Measurements from ENCODE around the gene NOX4. TPM values are rescaled to one million over a fixed set of nuclear protein-coding genes. Genes with fewer than 3 reads are reported as not detected.

Gene NOX4
- total RNA-seq, 2 experiments from 2014 or later, result not detected

DNA sequence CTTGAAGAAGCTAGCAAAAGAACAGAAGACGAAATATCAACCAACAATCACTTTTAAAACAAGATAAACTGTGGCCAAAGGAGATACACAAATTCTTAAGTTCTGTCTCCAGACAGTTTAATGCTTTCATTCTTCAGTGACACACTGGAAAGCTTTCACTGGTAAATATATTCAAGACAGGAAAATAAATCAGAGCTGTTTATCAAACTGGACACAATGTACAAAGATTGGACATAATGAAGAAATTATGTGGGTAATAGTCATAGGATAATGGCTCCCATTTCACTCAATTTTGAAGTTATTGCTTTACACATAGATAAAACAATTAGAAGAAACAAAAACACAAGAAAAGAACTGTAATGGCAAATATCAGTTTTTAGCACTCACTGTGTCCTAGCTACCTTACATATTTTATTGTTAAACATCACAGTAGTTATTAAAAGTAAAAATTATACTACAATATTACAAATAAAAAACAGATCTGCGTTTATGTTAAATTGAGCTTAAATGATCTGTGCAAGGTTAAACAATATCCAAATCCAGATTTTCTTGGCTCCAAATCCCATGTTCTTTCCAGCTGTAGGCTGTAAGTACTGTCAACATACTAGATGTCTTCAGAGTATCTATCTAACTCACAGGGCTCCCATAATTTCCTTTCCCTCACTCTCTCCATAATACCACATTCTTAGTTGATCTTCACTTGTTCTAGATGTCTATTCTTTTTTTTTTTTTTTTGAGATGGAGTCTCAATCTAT lies 38.6 kb upstream of the NOX4 start:
- Mint-ChIP-seq H3K9me3 (peaks cover 1% of the 10 kb centered on the region), H3K27ac (no peak overlapping the region), H3K27me3 (no peaks in the 10 kb centered on the region), H3K4me1 (ENCODE audit: low read depth) (no peaks in the 10 kb centered on the region), H3K36me3 (ENCODE audit: low read depth) (no peaks in the 10 kb centered on the region), H3K4me3 (no peak overlapping the region)
- TF ChIP-seq, protein P1, sequence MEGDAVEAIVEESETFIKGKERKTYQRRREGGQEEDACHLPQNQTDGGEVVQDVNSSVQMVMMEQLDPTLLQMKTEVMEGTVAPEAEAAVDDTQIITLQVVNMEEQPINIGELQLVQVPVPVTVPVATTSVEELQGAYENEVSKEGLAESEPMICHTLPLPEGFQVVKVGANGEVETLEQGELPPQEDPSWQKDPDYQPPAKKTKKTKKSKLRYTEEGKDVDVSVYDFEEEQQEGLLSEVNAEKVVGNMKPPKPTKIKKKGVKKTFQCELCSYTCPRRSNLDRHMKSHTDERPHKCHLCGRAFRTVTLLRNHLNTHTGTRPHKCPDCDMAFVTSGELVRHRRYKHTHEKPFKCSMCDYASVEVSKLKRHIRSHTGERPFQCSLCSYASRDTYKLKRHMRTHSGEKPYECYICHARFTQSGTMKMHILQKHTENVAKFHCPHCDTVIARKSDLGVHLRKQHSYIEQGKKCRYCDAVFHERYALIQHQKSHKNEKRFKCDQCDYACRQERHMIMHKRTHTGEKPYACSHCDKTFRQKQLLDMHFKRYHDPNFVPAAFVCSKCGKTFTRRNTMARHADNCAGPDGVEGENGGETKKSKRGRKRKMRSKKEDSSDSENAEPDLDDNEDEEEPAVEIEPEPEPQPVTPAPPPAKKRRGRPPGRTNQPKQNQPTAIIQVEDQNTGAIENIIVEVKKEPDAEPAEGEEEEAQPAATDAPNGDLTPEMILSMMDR (IDR thresholded peaks at IDR 0.05), result no peak
- CTCF ChIA-PET, result no interaction called here
- POLR2A ChIA-PET, result no interaction called here
- intact Hi-C loops (cut with micrococcal nuclease), result no loop called here
- ATAC-seq (no peak), DNase-seq (no peak)

DNA sequence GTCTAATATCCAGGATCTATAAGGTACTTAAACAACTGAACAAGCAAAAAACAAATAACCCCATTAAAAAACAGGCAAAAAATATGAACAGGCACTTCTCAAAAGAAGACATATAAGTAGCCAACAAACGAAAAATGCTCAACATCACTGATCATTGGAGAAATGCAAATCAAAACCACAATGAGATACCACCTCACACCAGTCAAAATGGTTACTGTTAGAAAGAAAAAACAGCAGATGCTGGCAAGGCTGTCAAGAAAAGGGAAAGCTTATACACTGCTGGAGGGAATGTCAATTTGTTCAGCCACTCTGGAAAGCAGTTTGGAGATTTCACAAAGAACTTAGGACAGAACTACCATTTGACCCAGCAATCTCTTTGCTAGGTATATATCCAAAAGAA lies 30.6 kb upstream of the NOX4 start:
- ATAC-seq (no peak), DNase-seq (no peak)
- Mint-ChIP-seq H3K27ac (no peak overlapping the region), H3K27me3 (no peaks in the 10 kb centered on the region), H3K36me3 (ENCODE audit: low read depth) (no peaks in the 10 kb centered on the region), H3K9me3 (no peaks in the 10 kb centered on the region), H3K4me3 (no peak overlapping the region), H3K4me1 (ENCODE audit: low read depth) (no peaks in the 10 kb centered on the region)
- CTCF ChIA-PET, result no interaction called here
- intact Hi-C loops (cut with micrococcal nuclease), result no loop called here
- TF ChIP-seq, protein P1 (IDR thresholded peaks at IDR 0.05), result no peak
- POLR2A ChIA-PET, result no interaction called here

DNA sequence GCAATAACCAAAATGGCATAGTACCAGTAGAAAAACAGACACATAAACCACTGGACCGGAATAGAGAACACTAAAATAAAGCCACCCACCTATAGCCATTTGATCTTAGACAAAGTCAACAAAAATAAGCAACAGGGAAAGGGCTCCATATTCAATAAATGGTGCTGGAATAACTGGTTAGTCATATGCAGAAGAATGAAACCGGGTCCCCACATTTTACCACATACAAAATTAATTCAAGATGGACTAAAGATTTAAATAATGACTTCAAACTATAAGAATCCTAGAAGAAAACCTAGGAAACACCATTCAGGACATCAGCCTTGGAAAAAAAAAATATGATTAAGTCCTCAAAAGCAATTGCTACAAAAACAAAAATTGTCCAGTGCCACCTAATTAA lies 30.1 kb upstream of the NOX4 start:
- TF ChIP-seq, protein P1 (IDR thresholded peaks at IDR 0.05), result no peak
- DNase-seq (no peak), ATAC-seq (no peak)
- H3K27ac Mint-ChIP-seq, result no peak overlapping the region
- no peaks in the 10 kb centered on the region for H3K4me1 Mint-ChIP-seq (ENCODE audit: low read depth)
- CTCF ChIA-PET, result no interaction called here
- POLR2A ChIA-PET, result no interaction called here
- H3K4me3 Mint-ChIP-seq, result no peak overlapping the region
- H3K36me3 Mint-ChIP-seq (ENCODE audit: low read depth), result no peaks in the 10 kb centered on the region
- no peaks in the 10 kb centered on the region for H3K9me3 Mint-ChIP-seq
- intact Hi-C loops (cut with micrococcal nuclease), result no loop called here
- H3K27me3 Mint-ChIP-seq, result no peaks in the 10 kb centered on the region

- H3K4me1 Mint-ChIP-seq (ENCODE audit: low read depth), result no peaks in the 10 kb centered on the region
- TF ChIP-seq, protein P1 (IDR thresholded peaks at IDR 0.05), result no peak
- no peak overlapping the region for H3K27ac Mint-ChIP-seq
- POLR2A ChIA-PET, result no interaction called here
- H3K36me3 Mint-ChIP-seq (ENCODE audit: low read depth), result no peaks in the 10 kb centered on the region
- CTCF ChIA-PET, result no interaction called here
- intact Hi-C loops (cut with micrococcal nuclease), result no loop called here
- H3K9me3 Mint-ChIP-seq, result peaks cover 2% of the 10 kb centered on the region
- H3K4me3 Mint-ChIP-seq, result no peak overlapping the region
- no peak for ATAC-seq
- DNase-seq, result no peak
- no peaks in the 10 kb centered on the region for H3K27me3 Mint-ChIP-seq
These were observed 25.3 kb upstream of the NOX4 start for GRCh38 chr11:89516496-89516895.

DNA sequence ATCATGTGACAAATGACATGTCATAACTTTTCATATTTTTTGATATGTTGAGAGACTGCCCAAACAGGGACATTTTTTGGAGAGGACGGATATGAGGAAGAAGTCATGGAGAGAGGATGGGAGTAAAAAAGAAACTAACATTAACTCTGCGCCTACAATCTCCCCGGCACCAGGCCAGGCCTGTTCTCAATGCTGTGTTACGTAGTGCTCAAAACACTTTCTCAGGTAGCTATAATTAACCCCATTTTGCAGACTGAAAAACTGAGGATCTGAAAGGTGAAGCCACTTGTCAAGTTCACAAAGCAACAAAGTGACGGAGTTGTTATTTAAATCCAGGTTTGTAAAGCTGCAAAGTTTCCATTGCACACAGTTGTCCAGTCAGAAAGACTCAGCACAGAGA lies 17.4 kb upstream of the NOX4 start:
- POLR2A ChIA-PET, result no interaction called here

More for the DNA sequence above, 17.4 kb upstream of the NOX4 start:
- Mint-ChIP-seq H3K27ac (no peak overlapping the region), H3K4me3 (no peak overlapping the region), H3K4me1 (ENCODE audit: low read depth) (no peaks in the 10 kb centered on the region), H3K9me3 (peaks cover 2% of the 10 kb centered on the region), H3K36me3 (ENCODE audit: low read depth) (no peaks in the 10 kb centered on the region), H3K27me3 (no peaks in the 10 kb centered on the region)
- no peak for DNase-seq
- TF ChIP-seq, protein P1 (IDR thresholded peaks at IDR 0.05), result no peak
- intact Hi-C loops (cut with micrococcal nuclease), result no loop called here
- CTCF ChIA-PET, result no interaction called here
- ATAC-seq, result no peak
